HG03159 (cell line): ENCODE results near the gene FBXL15.

Experiments used
- ATAC-seq: cut with Tn5 transposase; IDR thresholded peaks from one replicate; pipeline ENCODE4 v1.9.1; 2021; ENCODE audit warnings: mild to moderate bottlenecking, moderate library complexity; ENCODE audit not compliant: unreplicated experiment

FBXL15 gene

DNA sequence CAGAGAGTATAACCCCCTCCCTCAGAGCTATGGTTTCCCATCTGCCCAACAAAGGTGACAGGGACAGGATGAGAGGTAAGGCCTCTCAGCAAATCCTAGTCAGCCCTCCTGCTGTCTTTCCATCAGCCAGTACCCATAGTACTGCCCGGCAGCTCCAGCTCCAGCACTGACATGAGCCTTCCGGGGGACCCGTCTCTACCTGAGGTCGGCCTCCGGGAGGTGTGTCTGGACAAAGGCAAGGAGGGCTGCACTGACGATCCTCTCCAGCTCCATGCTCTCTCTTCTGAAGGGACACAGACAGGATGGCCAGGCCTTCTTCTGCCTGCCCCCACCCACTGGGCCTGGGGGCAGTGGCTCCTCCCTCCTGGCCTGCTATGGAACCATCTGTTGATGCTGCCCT lies 4.3 kb downstream of the FBXL15 start:
- no peak for ATAC-seq

DNA sequence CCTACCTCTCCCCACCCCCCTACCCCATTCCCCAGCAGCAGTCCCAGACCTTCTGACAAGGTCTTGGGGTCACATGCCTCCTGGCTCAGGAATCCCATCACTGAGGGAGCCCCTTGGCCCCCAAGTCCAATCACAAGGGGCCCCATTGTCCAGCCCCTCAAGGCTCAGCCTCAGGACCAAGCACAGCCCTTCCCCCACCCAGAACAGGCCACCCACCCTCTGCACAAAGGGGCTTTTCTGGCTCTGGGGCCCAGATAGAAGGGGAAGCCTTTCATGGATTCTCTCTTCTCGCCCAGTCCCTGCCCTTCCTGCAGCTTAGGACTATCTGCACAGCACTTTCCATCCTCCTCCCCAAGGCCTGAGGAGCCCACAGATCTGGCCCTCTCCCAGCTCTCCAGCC lies 4.8 kb downstream of the FBXL15 start:
- ATAC-seq = no peak

GRCh38 chr10:102426803-102427287 lies 6.2 kb downstream of the FBXL15 start:
- ATAC-seq = no peak

GRCh38 chr10:102429468-102429867 lies 8.8 kb downstream of the FBXL15 start:
- no peak for ATAC-seq

- peak; percentile 1 for ATAC-seq
Observed at GRCh38 chr10:102431452-102432124, 11.0 kb downstream of the FBXL15 start.

DNA sequence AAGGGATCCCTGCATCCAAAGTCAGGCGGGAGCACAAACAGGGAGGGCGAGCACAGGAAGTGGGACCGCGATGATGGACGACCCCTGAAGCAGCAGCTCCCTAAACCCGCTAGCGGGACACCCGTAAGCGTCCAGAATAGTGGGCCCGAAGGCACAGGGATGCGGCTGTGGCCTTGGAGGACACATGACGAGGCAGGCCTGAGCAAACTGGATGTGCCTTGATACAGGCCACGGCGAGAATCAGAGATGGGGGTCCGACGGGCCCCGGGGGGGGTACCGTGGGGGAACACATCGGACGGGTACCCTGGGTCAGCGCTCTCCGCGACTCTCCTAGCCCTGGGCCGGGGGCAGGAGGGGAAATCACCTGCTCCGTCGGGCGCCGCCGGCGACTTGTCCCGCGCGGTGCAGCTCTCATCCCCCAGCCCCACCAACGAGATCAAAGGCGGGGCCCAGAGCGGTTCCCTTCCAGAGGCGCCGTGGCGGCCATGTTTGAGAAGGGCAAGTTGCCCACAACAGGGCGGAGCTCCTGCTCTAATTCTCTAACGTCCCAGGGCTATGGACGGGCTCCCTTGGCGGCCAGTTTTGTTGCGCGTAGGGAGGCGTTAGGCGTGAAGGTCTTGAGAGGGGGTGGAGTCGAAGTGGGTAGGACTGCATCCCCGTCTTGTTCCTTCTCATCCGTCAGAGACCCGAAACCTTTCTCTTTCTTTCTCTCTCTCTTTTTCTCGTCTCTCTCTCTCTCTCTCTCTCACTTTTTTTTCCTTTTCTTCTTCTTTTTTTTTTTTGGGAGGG lies 11.7 kb downstream of the FBXL15 start, which contains the start of gene CUEDC2:
Gene CUEDC2 (minus strand): TSS at position 413 of the 789 bp plus-strand sequence. CDS start 7,386 bp downstream, outside the sequence.
- ATAC-seq = peak; percentile 78

DNA sequence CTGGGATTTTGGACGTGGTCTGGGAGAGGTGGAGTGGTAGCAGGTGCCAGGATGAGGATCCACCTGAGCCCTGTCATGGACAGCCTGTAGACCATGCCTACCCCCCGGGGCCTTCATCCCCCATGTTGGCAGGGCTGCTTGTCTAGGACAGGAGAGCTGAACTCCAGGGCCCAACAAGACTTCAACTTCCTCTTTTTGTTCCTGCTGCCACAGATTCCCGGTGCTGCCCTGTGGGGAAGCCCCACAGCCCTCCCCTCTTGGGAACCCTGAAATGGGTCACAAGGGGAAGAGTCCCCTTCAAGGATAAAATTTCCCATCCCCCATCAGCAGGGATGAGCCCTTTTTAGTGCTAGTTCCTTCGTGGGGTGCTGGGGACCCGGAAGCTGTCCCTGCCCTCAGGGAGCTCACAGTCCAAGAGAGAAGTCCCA lies 13.0 kb downstream of the FBXL15 start:
- no peak for ATAC-seq

GRCh38 chr10:102434394-102435132 lies 13.9 kb downstream of the FBXL15 start:
- ATAC-seq = no peak

- ATAC-seq = no peak
Observed at GRCh38 chr10:102435133-102435497, 14.5 kb downstream of the FBXL15 start.

DNA sequence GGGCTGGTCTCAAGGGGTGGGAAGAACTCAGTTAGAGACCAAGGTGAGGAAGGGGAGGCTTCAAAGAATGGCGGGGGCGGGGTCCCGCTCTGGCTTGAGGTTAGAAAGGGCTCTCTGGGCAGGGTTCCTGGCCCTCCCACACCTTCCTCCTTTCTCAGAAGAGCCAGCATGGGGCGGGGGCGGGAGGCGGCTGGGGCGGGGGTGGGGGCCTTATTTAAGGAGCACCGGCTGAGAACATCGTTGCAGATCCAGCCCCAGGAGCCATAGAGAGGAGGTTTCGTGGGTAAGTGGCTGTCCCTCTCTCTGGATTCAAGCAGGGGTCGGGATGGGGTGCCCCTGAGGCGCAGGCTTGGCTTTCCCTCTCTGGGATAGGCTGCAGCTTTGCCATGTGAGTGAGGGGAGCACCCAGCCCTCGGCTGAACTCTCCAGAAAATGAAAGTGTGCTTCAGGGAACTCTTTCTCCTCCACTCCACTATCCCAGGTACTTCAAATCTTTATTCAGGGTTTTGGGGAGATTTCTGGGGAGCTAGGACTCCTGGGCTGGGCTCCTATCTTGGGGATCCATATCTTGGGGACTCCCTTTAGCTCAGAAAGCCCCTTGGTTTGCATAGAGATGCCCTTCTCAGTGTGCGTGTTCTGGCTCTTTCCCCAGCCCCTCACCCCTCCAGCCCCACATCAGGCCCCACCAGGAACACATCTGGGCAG lies 15.0 kb downstream of the FBXL15 start:
- no peak for ATAC-seq

GRCh38 chr10:102436312-102436711 lies 15.7 kb downstream of the FBXL15 start:
- no peak for ATAC-seq

DNA sequence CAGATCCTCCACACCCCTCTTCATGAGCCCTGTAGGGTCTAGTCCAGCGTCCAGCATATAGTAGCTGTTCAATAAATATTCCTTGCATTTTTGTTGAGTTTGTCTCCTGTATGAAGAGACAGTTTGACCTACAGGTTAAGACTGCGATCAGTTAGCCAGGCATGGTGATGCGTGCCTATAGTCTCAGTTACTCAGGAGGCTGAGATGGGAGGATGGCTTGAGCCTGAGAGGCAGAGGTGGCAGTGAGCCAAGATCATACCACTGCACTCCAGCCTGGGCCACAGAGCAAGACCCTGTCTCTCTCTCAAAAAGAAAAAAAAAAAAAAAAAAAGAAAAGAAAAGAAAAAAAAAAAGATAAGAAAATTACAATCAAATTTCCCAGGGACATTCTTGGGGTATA lies 16.9 kb downstream of the FBXL15 start:
- no peak for ATAC-seq

DNA sequence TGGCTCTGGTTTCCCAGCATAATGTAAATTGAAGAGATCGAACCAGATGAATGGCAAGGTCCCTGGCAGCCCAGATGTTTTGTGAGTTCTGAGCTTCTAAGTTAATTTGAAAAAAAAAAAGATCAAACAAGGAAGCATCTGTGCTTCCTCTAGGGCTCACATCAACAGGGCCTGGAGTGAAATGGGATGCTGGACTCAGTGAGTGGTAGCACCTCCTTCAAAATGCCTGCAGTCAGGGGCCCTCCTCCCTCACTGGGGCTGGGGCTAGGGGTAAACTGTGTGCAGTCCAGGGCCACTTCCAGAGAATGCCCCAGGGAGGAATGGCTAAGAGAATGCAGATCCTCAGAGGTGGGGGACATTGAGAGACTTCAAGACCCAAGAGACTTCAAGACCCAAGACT lies 17.7 kb downstream of the FBXL15 start:
- ATAC-seq = no peak

DNA sequence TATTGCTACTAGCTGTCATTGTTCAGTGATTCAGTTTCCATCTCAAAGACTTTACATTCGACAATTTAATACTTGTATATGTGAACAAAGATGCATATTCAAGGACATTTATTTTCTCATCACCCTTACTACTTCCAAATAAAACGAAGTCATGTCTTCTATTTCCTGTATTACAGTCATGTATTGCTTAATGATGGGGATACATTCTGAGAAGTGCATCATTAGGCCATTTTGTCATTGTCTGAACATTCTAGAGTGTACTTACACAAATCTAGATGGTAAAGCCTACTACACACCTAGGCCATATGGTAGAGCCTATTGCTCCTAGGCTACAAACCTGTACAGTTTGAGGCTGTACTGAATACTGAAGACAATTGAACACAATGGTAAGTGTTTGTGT lies 24.2 kb downstream of the FBXL15 start:
- no peak for ATAC-seq

GRCh38 chr10:102449321-102450123 lies 28.9 kb downstream of the FBXL15 start:
- peak; percentile 51 for ATAC-seq

DNA sequence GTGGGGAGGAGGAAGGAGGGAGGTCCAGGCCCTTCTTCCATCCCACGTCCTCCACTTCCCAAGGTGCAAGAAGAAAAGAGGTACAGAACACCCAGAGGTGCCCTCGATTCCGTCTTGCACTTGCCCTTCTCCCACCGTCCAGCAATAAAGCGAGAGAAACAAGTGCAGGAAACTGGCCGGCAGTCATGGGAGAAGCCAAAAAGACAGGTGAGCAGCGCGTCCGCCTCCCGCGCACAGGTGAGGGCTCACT lies 29.4 kb downstream of the FBXL15 start:
- ATAC-seq = no peak

DNA sequence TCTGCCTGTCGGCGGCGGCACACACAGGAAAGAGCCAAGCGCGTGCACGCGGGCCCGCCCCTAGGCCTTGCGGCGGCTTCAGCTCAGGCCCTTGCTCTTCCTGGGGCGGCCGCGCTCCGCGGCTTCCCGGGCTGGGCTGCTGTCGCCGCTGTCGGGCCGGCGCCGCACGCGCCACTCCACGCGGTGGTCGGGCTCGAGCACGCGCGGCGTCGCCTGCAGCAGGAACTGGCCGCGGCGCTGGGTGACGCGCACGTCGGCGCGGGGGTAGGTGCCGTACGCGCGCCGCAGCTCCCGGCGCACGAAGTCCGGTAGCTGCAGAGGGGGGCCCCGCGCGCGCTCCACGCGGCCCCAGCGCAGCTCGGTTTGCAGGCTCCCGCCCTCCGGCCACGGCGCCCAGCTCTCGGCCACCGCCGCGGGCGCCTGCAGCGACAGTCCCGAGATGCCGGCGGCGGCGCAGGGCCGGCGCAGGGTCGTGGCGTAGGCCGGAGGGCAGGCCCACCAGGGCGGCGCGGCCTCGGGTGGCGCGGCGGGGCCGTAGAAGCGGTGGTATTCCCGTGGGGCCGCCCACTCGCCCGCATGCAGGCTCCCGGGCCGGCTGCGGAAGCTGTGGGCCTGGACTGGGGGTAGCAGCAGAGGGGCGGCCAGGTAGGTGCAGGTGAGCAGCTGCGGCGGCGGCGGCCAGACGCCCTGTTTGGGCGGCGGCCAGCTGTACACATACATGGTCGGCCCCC lies 29.9 kb downstream of the FBXL15 start:
- ATAC-seq = peak; percentile 77

- no peak for ATAC-seq
Observed at GRCh38 chr10:102451105-102451969, 30.7 kb downstream of the FBXL15 start, which contains the start of gene C10orf95. Gene C10orf95 (minus strand): TSS chr10:102451543. CDS start chr10:102451093, 450 bp downstream.
